NCI-H146 treated with DMSO at 0.1 percent for 48 hours (cell line): Measurements from ENCODE around the gene PACRG.
A peak's percentile ranks its signal among the peaks of the same experiment; 100 is the strongest.

Experiments used
- DNase-seq: peaks from one replicate; lab custom pipeline; 2025; ENCODE audit not compliant: unreplicated experiment; lab: John Stamatoyannopoulos, UW

The PACRG gene

GRCh38 chr6:163324688-163325389, 597.1 kb downstream of the PACRG start:
- DNase-seq = peak; percentile 57

GRCh38 chr6:163325390-163325784, 597.6 kb downstream of the PACRG start:
- no peak for DNase-seq

GRCh38 chr6:163327165-163327880, 599.5 kb downstream of the PACRG start:
- no peak for DNase-seq

GRCh38 chr6:163327921-163328320, 600.1 kb downstream of the PACRG start:
- no peak for DNase-seq

- no peak for DNase-seq
Measured at GRCh38 chr6:163328411-163328810, 600.6 kb downstream of the PACRG start.

- DNase-seq = no peak
Measured at GRCh38 chr6:163329991-163330390, 602.2 kb downstream of the PACRG start.

GRCh38 chr6:163331245-163331644, 603.5 kb downstream of the PACRG start:
- DNase-seq = no peak

- DNase-seq = no peak
Measured at GRCh38 chr6:163332575-163332974, 604.8 kb downstream of the PACRG start.

GRCh38 chr6:163333038-163333437, 605.3 kb downstream of the PACRG start:
- DNase-seq = no peak

GRCh38 chr6:163333701-163334663, 606.2 kb downstream of the PACRG start:
- DNase-seq = no peak

- no peak for DNase-seq
Measured at GRCh38 chr6:163335056-163335455, 607.3 kb downstream of the PACRG start.

GRCh38 chr6:163335671-163336545, 608.1 kb downstream of the PACRG start:
- no peak for DNase-seq

GRCh38 chr6:163336961-163337360, 609.2 kb downstream of the PACRG start:
- DNase-seq = no peak

GRCh38 chr6:163337958-163338357, 610.2 kb downstream of the PACRG start:
- no peak for DNase-seq

GRCh38 chr6:163338671-163339405, 611.1 kb downstream of the PACRG start:
- peak; percentile 63 for DNase-seq

- no peak for DNase-seq
Measured at GRCh38 chr6:163339466-163339865, 611.7 kb downstream of the PACRG start.

- DNase-seq = no peak
Measured at GRCh38 chr6:163340201-163340887, 612.6 kb downstream of the PACRG start.

GRCh38 chr6:163341224-163342061, 613.7 kb downstream of the PACRG start:
- no peak for DNase-seq
